Endothelial cell of umbilical vein (primary cell): ENCODE results near the gene PPP1R9A. TPM values are rescaled to one million over a fixed set of nuclear protein-coding genes. Genes with fewer than 3 reads are reported as not detected.

ENCODE experiments used
- BruUV-seq: library from RNA; stranded (reverse); fragments of 400-500 nt; replicated peaks from 2 replicates; lab custom pipeline; 2021; lab: Mats Ljungman, UMichigan
- CTCF ChIA-PET: fragments of 300-600, 350-600 bp; sonication (Branson Sonifier 250); formaldehyde crosslinking; loops from one replicate; lab custom pipeline; 2021; ENCODE audit warnings: antibody characterized with exemption, inconsistent platforms; lab: Charles Lee
- POLR2A ChIA-PET: fragments of 300-600, 350-600 bp; sonication (Branson Sonifier 250); formaldehyde crosslinking; loops from one replicate; lab custom pipeline; 2021; ENCODE audit warnings: antibody characterized with exemption, inconsistent platforms; lab: Charles Lee
- DNase-seq: peaks from one replicate; pipeline ENCODE4 v3.0.0-alpha.2; 2011; ENCODE audit warnings: low read depth, low spot score
- FAIRE-seq: peaks from 2 replicates; lab custom pipeline; 2011; peaks lifted over from hg19 to GRCh38; lab: Jason Lieb, UNC
- H2AFZ ChIP-seq: 2 replicates; pipeline ENCODE4 v1.6.0; 2012; ENCODE audit warnings: low read depth, low read length, control low read depth, inconsistent platforms
- H3K27ac ChIP-seq: 2 replicates; pipeline ENCODE4 v1.5.1; 2011; ENCODE audit warnings: low read depth, mild to moderate bottlenecking, control low read depth, low read length, moderate library complexity; ENCODE audit not compliant: insufficient read depth
- H3K27me3 ChIP-seq, 2 experiments: 2 replicates each; pipeline versions ENCODE4 v1.6.0 to v1.6.1; 2011; ENCODE audit warnings: low read length in 2 of 2, mixed read lengths in 1 of 2; ENCODE audit not compliant: control insufficient read depth in 2 of 2, insufficient read depth in 2 of 2
- H3K36me3 ChIP-seq, 2 experiments: 2 replicates in 1 of 2; 3 replicates in 1 of 2; pipeline ENCODE4 v1.5.1; 2011; ENCODE audit warnings: low read length in 2 of 2, mild to moderate bottlenecking in 1 of 2, moderate library complexity in 1 of 2; ENCODE audit not compliant: control insufficient read depth in 2 of 2, insufficient read depth in 2 of 2; ENCODE audit errors: extremely low read depth in 1 of 2
- H3K4me1 ChIP-seq: 3 replicates; pipeline ENCODE4 v1.5.1; 2011; ENCODE audit warnings: mild to moderate bottlenecking, low read length; ENCODE audit not compliant: control insufficient read depth, insufficient read depth; ENCODE audit errors: extremely low read depth
- H3K4me2 ChIP-seq: 2 replicates; pipeline ENCODE4 v1.6.1; 2011; ENCODE audit warnings: low read length, control low read depth, mixed read lengths; ENCODE audit not compliant: insufficient read depth
- H3K4me3 ChIP-seq, 3 experiments: fragments of 200-600 bp in 1 of 3; sonication (generic), shearing (Covaris generic) in 1 of 3; replicated peaks in 1 of 3; 2 replicates each; pipeline ENCODE4 v1.5.1; 2011 to 2016; ENCODE audit warnings: control low read depth in 3 of 3, low read length in 3 of 3, mild to moderate bottlenecking in 2 of 3, inconsistent platforms in 1 of 3, low read depth in 1 of 3, moderate library complexity in 1 of 3; ENCODE audit not compliant: insufficient read depth in 1 of 3
- H3K79me2 ChIP-seq: 2 replicates; pipeline ENCODE4 v1.6.0; 2012; ENCODE audit warnings: low read length, inconsistent platforms; ENCODE audit not compliant: control insufficient read depth, insufficient read depth
- H3K9ac ChIP-seq: replicated peaks from 2 replicates; pipeline ENCODE3; 2011; ENCODE audit warnings: low read length, control low read depth; ENCODE audit not compliant: insufficient read depth; ENCODE audit errors: extremely low read depth
- H3K9me1 ChIP-seq: replicated peaks from 3 replicates; pipeline ENCODE4 v1.6.0; 2011; ENCODE audit warnings: mild to moderate bottlenecking, low read length; ENCODE audit not compliant: control insufficient read depth, insufficient read depth; ENCODE audit errors: extremely low read depth
- H3K9me3 ChIP-seq: replicated peaks from 2 replicates; pipeline ENCODE4 v1.5.1; 2012; ENCODE audit warnings: low read length, inconsistent platforms; ENCODE audit not compliant: control insufficient read depth, insufficient read depth
- H4K20me1 ChIP-seq: replicated peaks from 2 replicates; pipeline ENCODE3; 2011; ENCODE audit warnings: mild to moderate bottlenecking, low read length; ENCODE audit not compliant: control insufficient read depth, insufficient read depth; ENCODE audit errors: extremely low read depth
- CTCF ChIP-seq, 2 donors: IDR thresholded peaks; 1 replicate in 1 of 2; 2 replicates in 1 of 2; pipeline ENCODE4 v1.5.1; 2011; ENCODE audit warnings: low read length in 2 of 2, mild to moderate bottlenecking in 2 of 2, moderate library complexity in 2 of 2, control low read depth in 1 of 2, inconsistent platforms in 1 of 2, low read depth in 1 of 2; ENCODE audit not compliant: insufficient read depth in 1 of 2; ENCODE audit errors: extremely low read depth in 1 of 2
- EZH2 ChIP-seq: IDR thresholded peaks from 2 replicates; pipeline ENCODE4 v1.6.1; 2012; ENCODE audit warnings: borderline replicate concordance, low read depth, mild to moderate bottlenecking, moderate library complexity, low read length, inconsistent platforms; ENCODE audit not compliant: severe bottlenecking
- FOS ChIP-seq: IDR thresholded peaks from 2 replicates; pipeline ENCODE4 v1.6.1; 2011; ENCODE audit warnings: mild to moderate bottlenecking, low read length, moderate library complexity, borderline replicate concordance; ENCODE audit not compliant: insufficient read depth
- GATA2 ChIP-seq: IDR thresholded peaks from 2 replicates; pipeline ENCODE4 v1.7.0; 2011; ENCODE audit warnings: low read depth, mild to moderate bottlenecking, moderate library complexity, mixed read lengths, low read length; ENCODE audit not compliant: insufficient read length, insufficient read depth
- JUN ChIP-seq: IDR thresholded peaks from 2 replicates; pipeline ENCODE4 v1.6.1; 2011; ENCODE audit warnings: borderline replicate concordance, low read depth; ENCODE audit not compliant: insufficient read length, insufficient read depth
- MAX ChIP-seq: IDR thresholded peaks from 2 replicates; pipeline ENCODE4 v1.6.1; 2011; ENCODE audit not compliant: insufficient read depth, insufficient read length
- MYC ChIP-seq: IDR thresholded peaks from one replicate; pipeline ENCODE4 v1.6.1; 2011; ENCODE audit warnings: mild to moderate bottlenecking, low read depth, low read length
- POLR2A ChIP-seq: IDR thresholded peaks from 2 replicates; pipeline ENCODE4 v1.6.1; 2012; ENCODE audit warnings: low read depth, mild to moderate bottlenecking, control low read depth, low read length
- POLR2AphosphoS5 ChIP-seq: IDR thresholded peaks from 2 replicates; pipeline ENCODE4 v1.6.1; 2012; ENCODE audit warnings: low read depth, mild to moderate bottlenecking, control low read depth, low read length, moderate library complexity; ENCODE audit not compliant: insufficient read depth
- dilution Hi-C: fragments of 300-500 bp; cut with MboI; formaldehyde crosslinking; loops from one replicate; pipeline ENCODE4 v1.15.0; 2019; ENCODE audit warnings: low sequenced_read_pairs; ENCODE audit not compliant: extremely low pct_ligation_motif_present
- intact Hi-C: fragments of 100-400 bp; cut with micrococcal nuclease; formaldehyde crosslinking; loops from one replicate; pipeline ENCODE4 v1.10.0; 2022
- polyA plus RNA-seq, 4 experiments: library from polyadenylated mRNA; depleted of rRNA in 3 of 4; stranded (reverse) in 3 of 4; unstranded in 1 of 4; fragments of >200 nt; gene quantifications; 2 replicates each; pipeline versions ENCODE4 v1.2.1 to v1.2.3, GENCODE V29; 2011 to 2012; ENCODE audit warnings: missing spikeins in 1 of 4
- total RNA-seq: library from RNA; stranded (reverse); gene quantifications from 2 replicates; pipeline ENCODE4 v1.2.3, GENCODE V29; 2021

Gene PPP1R9A
- total and polyA plus RNA-seq, 2 donors (not counting 3 experiments of a cell fraction or from before 2014, with no cell fraction given) = 0.50 to 3.0 TPM

- Histone ChIP-seq H3K9ac (no peak overlapping the region), H3K4me3 (no peak overlapping the region), H3K4me2 (no peak overlapping the region), H3K9me3 (no peaks in the 10 kb centered on the region), H3K9me1 (no peaks in the 10 kb centered on the region), H3K4me1 (no peaks in the 10 kb centered on the region), H3K27me3 (no peaks in the 10 kb centered on the region), H2AFZ (no peak overlapping the region), H4K20me1 (no peaks in the 10 kb centered on the region), H3K36me3 (no peaks in the 10 kb centered on the region), H3K27ac (no peak overlapping the region), H3K79me2 (no peaks in the 10 kb centered on the region)
- ChIA-PET POLR2A (no interaction called here), CTCF (interaction anchor here (1.0 kb wide), 1 partner anchor 756 kb away, joined by 3 read pairs; no protein-coding TSS in a partner anchor)
- DNase-seq = no peak
- BruUV-seq = no TSS peak
- intact Hi-C loops (no loop called here), dilution Hi-C loops (no loop called here)
- no peak for FAIRE-seq
- TF ChIP-seq FOS (no peak), JUN (peak; percentile 19)
These were observed 298.4 kb downstream of the PPP1R9A start for GRCh38 chr7:95205665-95206225.

GRCh38 chr7:95209276-95209675 lies 301.9 kb downstream of the PPP1R9A start:
- no peak for FAIRE-seq
- BruUV-seq = no TSS peak
- Histone ChIP-seq H3K4me3 (no peak overlapping the region), H3K79me2 (no peaks in the 10 kb centered on the region), H2AFZ (no peak overlapping the region), H3K9me1 (no peaks in the 10 kb centered on the region), H3K27me3 (no peaks in the 10 kb centered on the region), H3K36me3 (no peaks in the 10 kb centered on the region), H3K4me1 (no peaks in the 10 kb centered on the region), H3K9me3 (no peaks in the 10 kb centered on the region), H4K20me1 (no peaks in the 10 kb centered on the region), H3K27ac (no peak overlapping the region), H3K9ac (no peak overlapping the region), H3K4me2 (no peak overlapping the region)
- intact Hi-C loops (no loop called here), dilution Hi-C loops (no loop called here)
- CTCF ChIA-PET = no interaction called here
- POLR2A ChIA-PET = no interaction called here
- no peak for TF ChIP-seq FOS
- TF ChIP-seq MYC = no peak
- TF ChIP-seq POLR2A = no peak
- TF ChIP-seq CTCF (IDR thresholded peaks at IDR 0.05; ENCODE audit: extremely low read depth in 1 of 2, insufficient read depth in 1 of 2, low read depth in 1 of 2, low read length in 2 of 2) = no peak
- no peak for TF ChIP-seq JUN
- no peak for TF ChIP-seq POLR2AphosphoS5
- no peak for TF ChIP-seq GATA2
- TF ChIP-seq EZH2 = no peak
- no peak for TF ChIP-seq MAX
- no peak for DNase-seq
